HEK293 (cell line): Measurements from ENCODE around the gene ZNF664.

Experiments
- CTCF ChIA-PET: fragments of 350-600 bp; formaldehyde crosslinking; extraction: SDS; loops from one replicate; lab custom pipeline; 2021; ENCODE audit warnings: antibody characterized with exemption; lab: Yijun Ruan, JAX
- POLR2A ChIA-PET: fragments of 300-600 bp; formaldehyde crosslinking; extraction: SDS; loops from one replicate; lab custom pipeline; 2020; ENCODE audit warnings: antibody characterized with exemption, inconsistent platforms; lab: Yijun Ruan, JAX
- H3K27ac ChIP-seq: fragments of 200-500 bp; sonication (Bioruptor generic); 2 replicates; pipeline ENCODE4 v1.5.1; 2014; ENCODE audit warnings: low read depth, low read length, control low read depth, inconsistent platforms; ENCODE audit errors: extremely low read depth
- H3K36me3 ChIP-seq, 2 experiments: fragments of 200-500 bp in 1 of 2; sonication (Bioruptor generic) in 1 of 2; 1 replicate in 1 of 2; 2 replicates in 1 of 2; pipeline ENCODE4 v1.5.1; 2014 to 2017; ENCODE audit warnings: inconsistent platforms in 2 of 2, low read length in 2 of 2; ENCODE audit not compliant: control insufficient read depth in 2 of 2, insufficient read depth in 1 of 2
- H3K4me1 ChIP-seq: fragments of 200-500 bp; sonication (Bioruptor generic); 2 replicates; pipeline ENCODE4 v1.5.1; 2014; ENCODE audit warnings: mild to moderate bottlenecking, low read length, inconsistent platforms; ENCODE audit not compliant: control insufficient read depth, insufficient read depth
- H3K4me3 ChIP-seq: 2 replicates; pipeline ENCODE4 v1.5.1; 2011; ENCODE audit warnings: low read depth, mild to moderate bottlenecking, control low read depth, low read length, moderate library complexity
- H3K9me3 ChIP-seq: fragments of 200-500 bp; sonication (Bioruptor generic); 2 replicates; pipeline ENCODE4 v1.5.1; 2014; ENCODE audit warnings: low read depth, low read length, inconsistent platforms; ENCODE audit not compliant: control insufficient read depth, insufficient read depth
- BCL6B ChIP-seq: fragments of 450-650 bp; formaldehyde crosslinking; IDR thresholded peaks from 2 replicates; pipeline ENCODE4 v1.5.1; 2017; ENCODE audit warnings: missing biosample characterization, missing genetic modification characterization
- PATZ1 ChIP-seq: fragments of 450-650 bp; formaldehyde crosslinking; IDR thresholded peaks from 2 replicates; pipeline ENCODE4 v1.5.1; 2016; ENCODE audit warnings: missing biosample characterization, missing genetic modification characterization
- SP2 ChIP-seq: fragments of 450-650 bp; formaldehyde crosslinking; IDR thresholded peaks from 2 replicates; pipeline ENCODE4 v1.5.1; 2016; ENCODE audit warnings: missing biosample characterization, missing genetic modification characterization
- ZFHX2 ChIP-seq: fragments of 450-650 bp; formaldehyde crosslinking; conservative IDR thresholded peaks from 2 replicates; pipeline ENCODE4 v1.5.1; 2016; ENCODE audit warnings: missing biosample characterization, missing genetic modification characterization
- ZNF133 ChIP-seq: fragments of 450-650 bp; formaldehyde crosslinking; IDR thresholded peaks from 2 replicates; pipeline ENCODE4 v1.5.1; 2016; ENCODE audit warnings: missing biosample characterization, missing genetic modification characterization
- ZNF184 ChIP-seq: fragments of 450-650 bp; IDR thresholded peaks from 2 replicates; pipeline ENCODE4 v1.5.1; 2018; ENCODE audit warnings: missing biosample characterization, mild to moderate bottlenecking, missing genetic modification characterization
- ZNF488 ChIP-seq: fragments of 450-650 bp; formaldehyde crosslinking; IDR thresholded peaks from 2 replicates; pipeline ENCODE4 v1.5.1; 2016; ENCODE audit warnings: missing biosample characterization, missing genetic modification characterization
- ZNF585B ChIP-seq: fragments of 450-650 bp; formaldehyde crosslinking; IDR thresholded peaks from 2 replicates; pipeline ENCODE4 v1.5.1; 2016; ENCODE audit warnings: missing biosample characterization, missing genetic modification characterization
- ZNF645 ChIP-seq: fragments of 450-650 bp; formaldehyde crosslinking; IDR thresholded peaks from 2 replicates; pipeline ENCODE4; 2016; ENCODE audit warnings: missing biosample characterization, missing genetic modification characterization
- ZNF660 ChIP-seq: fragments of 450-650 bp; IDR thresholded peaks from 2 replicates; pipeline ENCODE4 v1.5.1; 2018; ENCODE audit warnings: missing biosample characterization, mild to moderate bottlenecking, missing genetic modification characterization
- ZNF76 ChIP-seq: fragments of 450-650 bp; formaldehyde crosslinking; IDR thresholded peaks from 2 replicates; pipeline ENCODE4; 2016; ENCODE audit warnings: low read depth, missing biosample characterization, missing genetic modification characterization, borderline replicate concordance
- ZSCAN16 ChIP-seq: fragments of 450-650 bp; formaldehyde crosslinking; IDR thresholded peaks from 2 replicates; pipeline ENCODE4 v1.5.1; 2016; ENCODE audit warnings: missing biosample characterization, missing genetic modification characterization
- TF ChIP-seq, protein P1 (sequence below): IDR thresholded peaks from 2 replicates; pipeline ENCODE4 v1.6.1; 2011; ENCODE audit warnings: mild to moderate bottlenecking, low read depth, low read length, borderline replicate concordance
- TF ChIP-seq, protein P2 (sequence below): fragments of 450-650 bp; formaldehyde crosslinking; IDR thresholded peaks from 2 replicates; pipeline ENCODE4 v1.5.1; 2017; ENCODE audit warnings: missing biosample characterization, mild to moderate bottlenecking, missing genetic modification characterization, moderate library complexity

The ZNF664 gene

DNA sequence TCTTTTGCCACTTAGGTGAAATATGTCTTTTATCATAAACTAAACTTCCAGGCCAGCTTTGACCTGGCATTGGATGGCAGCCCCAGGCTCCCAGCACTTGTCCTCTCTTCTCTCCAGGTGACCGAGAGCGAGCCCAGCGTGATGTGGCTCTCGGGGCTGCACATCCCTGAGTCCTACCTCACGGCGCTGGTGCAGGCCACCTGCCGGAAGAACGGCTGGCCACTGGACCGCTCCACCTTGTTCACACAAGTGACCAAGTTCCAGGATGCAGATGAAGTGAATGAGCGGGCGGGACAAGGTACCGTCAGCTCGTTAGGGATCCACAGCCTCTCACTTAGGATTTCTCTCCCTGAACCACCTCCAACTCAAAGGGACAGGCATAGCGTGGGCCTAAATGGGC is 39.8 kb upstream of the ZNF664 start (continued):
- TF ChIP-seq ZNF488 (tag by site-specific recombination) (no peak), ZNF184 (tag by site-specific recombination) (no peak)
- TF ChIP-seq, all 188 proteins: peak for 0

- no peaks in the 10 kb centered on the region for H3K9me3 ChIP-seq
- no peaks in the 10 kb centered on the region for H3K4me1 ChIP-seq
- no peak overlapping the region for H3K27ac ChIP-seq
- POLR2A ChIA-PET = no interaction called here
- peaks cover 0 to 20% of the 10 kb centered on the region in 2 experiments; a peak in 1 of 3 replicates for H3K36me3 ChIP-seq
- no peak overlapping the region for H3K4me3 ChIP-seq
- TF ChIP-seq ZNF76 (tag by site-specific recombination) (no peak), ZNF133 (tag by site-specific recombination) (no peak), ZNF585B (tag by site-specific recombination) (no peak), ZNF660 (no peak), ZSCAN16 (no peak), BCL6B (tag by site-specific recombination) (no peak), ZNF488 (tag by site-specific recombination) (no peak), ZFHX2 (tag by site-specific recombination) (no peak), SP2 (tag by site-specific recombination) (no peak), PATZ1 (tag by site-specific recombination) (no peak), ZNF645 (tag by site-specific recombination) (no peak)
- TF ChIP-seq, protein P1, sequence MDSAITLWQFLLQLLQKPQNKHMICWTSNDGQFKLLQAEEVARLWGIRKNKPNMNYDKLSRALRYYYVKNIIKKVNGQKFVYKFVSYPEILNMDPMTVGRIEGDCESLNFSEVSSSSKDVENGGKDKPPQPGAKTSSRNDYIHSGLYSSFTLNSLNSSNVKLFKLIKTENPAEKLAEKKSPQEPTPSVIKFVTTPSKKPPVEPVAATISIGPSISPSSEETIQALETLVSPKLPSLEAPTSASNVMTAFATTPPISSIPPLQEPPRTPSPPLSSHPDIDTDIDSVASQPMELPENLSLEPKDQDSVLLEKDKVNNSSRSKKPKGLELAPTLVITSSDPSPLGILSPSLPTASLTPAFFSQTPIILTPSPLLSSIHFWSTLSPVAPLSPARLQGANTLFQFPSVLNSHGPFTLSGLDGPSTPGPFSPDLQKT = no peak
- TF ChIP-seq, protein P2, sequence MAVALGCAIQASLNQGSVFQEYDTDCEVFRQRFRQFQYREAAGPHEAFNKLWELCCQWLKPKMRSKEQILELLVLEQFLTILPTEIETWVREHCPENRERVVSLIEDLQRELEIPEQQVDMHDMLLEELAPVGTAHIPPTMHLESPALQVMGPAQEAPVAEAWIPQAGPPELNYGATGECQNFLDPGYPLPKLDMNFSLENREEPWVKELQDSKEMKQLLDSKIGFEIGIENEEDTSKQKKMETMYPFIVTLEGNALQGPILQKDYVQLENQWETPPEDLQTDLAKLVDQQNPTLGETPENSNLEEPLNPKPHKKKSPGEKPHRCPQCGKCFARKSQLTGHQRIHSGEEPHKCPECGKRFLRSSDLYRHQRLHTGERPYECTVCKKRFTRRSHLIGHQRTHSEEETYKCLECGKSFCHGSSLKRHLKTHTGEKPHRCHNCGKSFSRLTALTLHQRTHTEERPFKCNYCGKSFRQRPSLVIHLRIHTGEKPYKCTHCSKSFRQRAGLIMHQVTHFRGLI (tag by site-specific recombination) = no peak
- CTCF ChIA-PET = no interaction called here
Observed at GRCh38 chr12:123934016-123934620, 38.9 kb upstream of the ZNF664 start.
